Spleen (tissue), 11 donors: Measurements from ENCODE around the gene SLIT3. TPM values are rescaled to one million over a fixed set of nuclear protein-coding genes. Genes with fewer than 3 reads are reported as not detected.

Source experiments
- DNase-seq: peaks from one replicate; pipeline ENCODE4 v3.0.0-alpha.2; 2020
- H3K27ac ChIP-seq, 8 donors: fragments of 200-600 bp; sonication (generic) in 7 of 8; 1 replicate in 4 of 8; 2 replicates in 4 of 8; pipeline versions ENCODE4 v1.5.0 to v1.8.0; 2016 to 2021; ENCODE audit warnings: inconsistent platforms in 4 of 8, mild to moderate bottlenecking in 4 of 8, moderate library complexity in 1 of 8
- H3K27me3 ChIP-seq, 7 donors: fragments of 200-600 bp; sonication (generic) in 6 of 7; replicated peaks in 1 of 7; 1 replicate in 4 of 7; 2 replicates in 3 of 7; pipeline versions ENCODE4 v1.5.0 to v1.8.0; 2016 to 2021; ENCODE audit warnings: inconsistent platforms in 3 of 7, mild to moderate bottlenecking in 1 of 7
- H3K36me3 ChIP-seq, 6 donors: fragments of 200-600 bp; sonication (generic) in 5 of 6; 1 replicate in 4 of 6; 2 replicates in 2 of 6; pipeline versions ENCODE4 v1.5.0 to v1.8.0; 2016 to 2021; ENCODE audit warnings: inconsistent platforms in 2 of 6
- H3K4me1 ChIP-seq, 6 donors: fragments of 200-600 bp; sonication (generic) in 5 of 6; 1 replicate in 3 of 6; 2 replicates in 3 of 6; pipeline versions ENCODE4 v1.5.0 to v1.8.0; 2016 to 2021; ENCODE audit warnings: inconsistent platforms in 3 of 6
- H3K4me3 ChIP-seq, 8 donors: fragments of 200-600 bp; sonication (generic) in 7 of 8; 1 replicate in 4 of 8; 2 replicates in 4 of 8; pipeline versions ENCODE4 v1.5.0 to v1.8.0; 2016 to 2021; ENCODE audit warnings: inconsistent platforms in 4 of 8, mild to moderate bottlenecking in 4 of 8, moderate library complexity in 2 of 8
- H3K9me3 ChIP-seq, 8 donors: fragments of 200-600 bp; sonication (generic) in 7 of 8; 1 replicate in 4 of 8; 2 replicates in 4 of 8; pipeline versions ENCODE4 v1.5.0 to v1.8.0; 2016 to 2021; ENCODE audit warnings: inconsistent platforms in 4 of 8
- CTCF ChIP-seq, 11 experiments: fragments of 200-600 bp in 7 of 11; fragments of 450-650 bp in 4 of 11; sonication (generic) in 4 of 11; IDR thresholded peaks in 8 of 11; conservative IDR thresholded peaks in 3 of 11; 1 replicate in 7 of 11; 2 replicates in 4 of 11; pipeline versions ENCODE4 v1.4.0 to v1.8.0; 2016 to 2021; ENCODE audit warnings: antibody characterized with exemption in 11 of 11, inconsistent platforms in 4 of 11, mild to moderate bottlenecking in 1 of 11
- POLR2A ChIP-seq, 3 donors: fragments of 450-650 bp; IDR thresholded peaks; one replicate each; pipeline ENCODE4 v1.5.1; 2017; ENCODE audit warnings: antibody characterized with exemption in 3 of 3, mild to moderate bottlenecking in 1 of 3
- POLR2AphosphoS5 ChIP-seq, 3 donors: sonication (generic); formaldehyde crosslinking; IDR thresholded peaks; one replicate each; pipeline ENCODE4 v1.5.1; 2017; ENCODE audit warnings: antibody characterized with exemption in 3 of 3
- WGBS, 5 donors: extraction: QIAGEN DNeasy Blood & Tissue Kit in 3 of 5; methylation state at CpG; one replicate each; pipeline versions ENCODE4 v1.1.5 to v1.1.7; 2013 to 2018; 5-methylcytosine and 5-hydroxymethylcytosine counted together
- intact Hi-C: fragments of 100-400 bp; cut with DNase I; formaldehyde crosslinking; loops from one replicate; pipeline ENCODE4 v1.15.0; 2023; ENCODE audit warnings: low total_unique reads
- polyA plus RNA-seq, 3 donors: library from polyadenylated mRNA; stranded (reverse); fragments of 200-250 nt; gene quantifications; one replicate each; pipeline ENCODE4 v1.2.1, GENCODE V29; 2013
- total RNA-seq, 7 donors: library from RNA; depleted of rRNA in 3 of 7; stranded (reverse); fragments of >200 nt in 3 of 7; fragmentation: NEBNext Ultra II Directional in 4 of 7; extraction: Animal tissue kit (Norgen Biotek cat#: 25700) in 4 of 7; gene quantifications; one replicate each; pipeline versions ENCODE4 v1.1.0 to v1.2.1, GENCODE V29; 2016 to 2021
- donor health status: healthy with polysubstance abuse.
- donor health status: DM: no; HTN: no; CAD: no; lungs with moderate emphysema.
- donor health status: DM: no; HTN: no; CAD: no.
- donor health status: Bipolar disorder and iron deficiency.
- donor health status: healthy.
- donor health status: DM: no; HTN: no; CAD: no.
- donor health status: DM: yes; HTN: yes; CAD: no.

Gene SLIT3
- total and polyA plus RNA-seq, 10 donors: 0.33 to 54.0 (median 13.2) TPM

GRCh38 chr5:168985454-168985853 lies 315.5 kb downstream of the SLIT3 start:
- 80 to 88% (median 83%) methylated on average over 5 of the region's 5 CpGs for WGBS, 5 donors
- H3K36me3 ChIP-seq: no peaks in the 10 kb centered on the region
- peaks cover 0 to 17% (median 6%) of the 10 kb centered on the region in 6 donors for H3K4me1 ChIP-seq
- TF ChIP-seq POLR2A (IDR thresholded peaks at IDR 0.05): no peak
- TF ChIP-seq POLR2AphosphoS5 (IDR thresholded peaks at IDR 0.05): no peak
- no peak for TF ChIP-seq CTCF (IDR thresholded peaks at IDR 0.05 in 8 of 11, conservative IDR thresholded peaks at IDR 0.05 in 3 of 11)
- no peak overlapping the region for H3K27ac ChIP-seq
- DNase-seq: no peak
- H3K27me3 ChIP-seq: peaks cover 0 to 27% (median 0%) of the 10 kb centered on the region in 7 donors
- H3K4me3 ChIP-seq: no peak overlapping the region
- intact Hi-C loops: loop anchor here (5.0 to 10.0 kb wide), 2 partner anchors 317 to 599 kb away; partner anchors contain the start of genes SLIT3 and SPDL1
- no peaks in the 10 kb centered on the region for H3K9me3 ChIP-seq

GRCh38 chr5:168984135-168984675 lies 316.7 kb downstream of the SLIT3 start:
- H3K9me3 ChIP-seq: no peaks in the 10 kb centered on the region
- WGBS, 5 donors: 82 to 89% (median 86%) methylated on average over 5 of the region's 5 CpGs
- no peak overlapping the region for H3K27ac ChIP-seq
- intact Hi-C loops: loop anchor here (10.0 kb wide), 1 partner anchor 601 kb away; the partner anchor contains the start of gene SPDL1
- no peak for TF ChIP-seq POLR2AphosphoS5 (IDR thresholded peaks at IDR 0.05)
- no peak for TF ChIP-seq POLR2A (IDR thresholded peaks at IDR 0.05)
- no peak for TF ChIP-seq CTCF (IDR thresholded peaks at IDR 0.05 in 8 of 11, conservative IDR thresholded peaks at IDR 0.05 in 3 of 11)
- H3K27me3 ChIP-seq: peaks cover 0 to 27% (median 0%) of the 10 kb centered on the region in 7 donors
- H3K4me3 ChIP-seq: no peak overlapping the region
- no peaks in the 10 kb centered on the region for H3K36me3 ChIP-seq
- H3K4me1 ChIP-seq: peaks cover 0 to 17% (median 6%) of the 10 kb centered on the region in 6 donors
- no peak for DNase-seq

DNA sequence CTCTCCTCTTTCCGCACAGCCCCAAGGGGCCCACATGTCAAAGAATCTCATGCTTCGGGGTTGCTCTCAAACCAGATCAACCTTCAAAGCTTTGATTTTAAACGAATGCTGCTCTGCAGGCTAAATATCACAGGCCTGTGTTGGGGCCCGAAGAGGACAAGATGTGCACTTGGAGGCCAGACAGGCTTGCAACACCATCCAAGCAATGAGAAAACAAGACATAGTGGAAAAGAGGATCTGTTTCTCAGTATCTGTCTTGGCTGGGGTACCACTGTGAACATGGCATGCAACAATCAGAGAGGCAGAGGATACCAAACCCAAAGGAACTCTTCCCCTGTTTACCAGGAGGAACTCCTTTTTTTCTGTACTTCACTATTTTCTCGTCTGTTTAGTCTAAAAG lies 321.8 kb downstream of the SLIT3 start:
- no peak for DNase-seq
- TF ChIP-seq POLR2AphosphoS5 (IDR thresholded peaks at IDR 0.05): no peak
- TF ChIP-seq POLR2A (IDR thresholded peaks at IDR 0.05): no peak
- no peak for TF ChIP-seq CTCF (IDR thresholded peaks at IDR 0.05 in 8 of 11, conservative IDR thresholded peaks at IDR 0.05 in 3 of 11)
- Histone ChIP-seq H3K4me3 (no peak overlapping the region), H3K9me3 (no peaks in the 10 kb centered on the region), H3K36me3 (no peaks in the 10 kb centered on the region), H3K4me1 (no peaks in the 10 kb centered on the region), H3K27ac (no peak overlapping the region), H3K27me3 (peaks cover 0 to 8% (median 0%) of the 10 kb centered on the region in 7 donors)
- intact Hi-C loops: no loop called here
- WGBS, 5 donors: 79 to 89% (median 83%) methylated on average over 5 of the region's 5 CpGs

DNA sequence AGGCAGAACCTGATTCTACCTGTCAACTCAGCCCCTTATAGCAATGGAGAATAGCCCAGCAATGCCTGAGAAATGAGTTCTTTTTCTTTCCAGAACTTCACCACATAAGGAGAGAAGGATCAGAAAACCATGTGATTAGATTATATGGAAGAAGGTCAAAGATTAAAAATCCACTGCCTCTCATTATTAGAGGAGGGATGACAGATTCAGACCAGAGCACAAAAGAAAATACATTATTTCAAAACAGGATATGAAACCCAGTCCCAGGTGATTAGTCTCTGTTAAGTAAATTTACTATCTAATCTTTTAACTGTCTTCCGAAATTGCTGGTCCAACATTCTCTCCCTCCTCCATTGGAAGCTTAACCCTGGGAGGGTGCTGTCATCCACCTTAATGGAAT lies 322.4 kb downstream of the SLIT3 start:
- Histone ChIP-seq H3K4me3 (no peak overlapping the region), H3K36me3 (no peaks in the 10 kb centered on the region), H3K27ac (no peak overlapping the region), H3K27me3 (peaks cover 0 to 8% (median 0%) of the 10 kb centered on the region in 7 donors), H3K9me3 (no peaks in the 10 kb centered on the region), H3K4me1 (no peaks in the 10 kb centered on the region)
- DNase-seq: no peak
- WGBS, 5 donors: 32 to 90% (median 75%) methylated on average over 1 of the region's 1 CpG
- TF ChIP-seq POLR2AphosphoS5 (IDR thresholded peaks at IDR 0.05) (no peak), CTCF (IDR thresholded peaks at IDR 0.05 in 8 of 11, conservative IDR thresholded peaks at IDR 0.05 in 3 of 11) (no peak), POLR2A (IDR thresholded peaks at IDR 0.05) (no peak)
- intact Hi-C loops: no loop called here
